SJSA1 (cell line): ENCODE results near the gene ESYT2. TPM values are rescaled to one million over a fixed set of nuclear protein-coding genes. Genes with fewer than 3 reads are reported as not detected.
A peak's percentile ranks its signal among the peaks of the same experiment; 100 is the strongest.

Source experiments
- DNase-seq, 2 experiments: peaks; one replicate each; pipeline ENCODE4 v3.0.0-alpha.2; 2015 to 2020; ENCODE audit warnings: low spot score in 2 of 2, low read depth in 1 of 2
- H3K27ac ChIP-seq: fragments of 250-450 bp; sonication (Bioruptor Pico); 2 replicates; pipeline ENCODE4 v1.5.1; 2020; ENCODE audit warnings: mild to moderate bottlenecking, moderate library complexity
- H3K27me3 ChIP-seq: fragments of 250-450 bp; sonication (Bioruptor Pico); replicated peaks from 2 replicates; pipeline ENCODE4 v1.5.1; 2020; ENCODE audit warnings: mild to moderate bottlenecking, moderate library complexity
- H3K36me3 ChIP-seq: fragments of 250-450 bp; sonication (Bioruptor Pico); 2 replicates; pipeline ENCODE4 v1.5.1; 2020; ENCODE audit warnings: mild to moderate bottlenecking
- H3K4me1 ChIP-seq: fragments of 250-450 bp; sonication (Bioruptor Pico); replicated peaks from 2 replicates; pipeline ENCODE4 v1.6.1; 2021; ENCODE audit warnings: mild to moderate bottlenecking
- H3K4me3 ChIP-seq: fragments of 250-450 bp; sonication (Bioruptor Pico); 2 replicates; pipeline ENCODE4 v1.5.1; 2020; ENCODE audit warnings: mild to moderate bottlenecking
- H3K9me3 ChIP-seq: fragments of 250-450 bp; sonication (Bioruptor Pico); replicated peaks from 2 replicates; pipeline ENCODE4 v1.5.1; 2020; ENCODE audit warnings: mild to moderate bottlenecking
- total RNA-seq: library from RNA; depleted of rRNA; stranded (reverse); fragments of >200 nt; shearing (Covaris generic); gene quantifications from 2 replicates; pipeline ENCODE4 v1.2.3, GENCODE V29; 2014

The ESYT2 gene
- total RNA-seq, 1 experiment from 2014 or later, result 89.6 TPM

- no peaks in the 10 kb centered on the region for H3K9me3 ChIP-seq
- DNase-seq, result no peak
- no peaks in the 10 kb centered on the region for H3K4me1 ChIP-seq
- no peak overlapping the region for H3K4me3 ChIP-seq
- peaks cover 58% of the 10 kb centered on the region for H3K36me3 ChIP-seq
- no peak overlapping the region for H3K27ac ChIP-seq
- H3K27me3 ChIP-seq, result no peaks in the 10 kb centered on the region
Observed at GRCh38 chr7:158791107-158791506, 38.2 kb downstream of the ESYT2 start.

- no peaks in the 10 kb centered on the region for H3K4me1 ChIP-seq
- H3K36me3 ChIP-seq, result peaks cover 53% of the 10 kb centered on the region
- no peaks in the 10 kb centered on the region for H3K27me3 ChIP-seq
- H3K27ac ChIP-seq, result no peak overlapping the region
- no peak for DNase-seq
- H3K9me3 ChIP-seq, result no peaks in the 10 kb centered on the region
- no peak overlapping the region for H3K4me3 ChIP-seq
Observed at GRCh38 chr7:158789842-158790241, 39.5 kb downstream of the ESYT2 start.

- H3K36me3 ChIP-seq, result peaks cover 45% of the 10 kb centered on the region
- no peaks in the 10 kb centered on the region for H3K27me3 ChIP-seq
- no peak overlapping the region for H3K27ac ChIP-seq
- no peak overlapping the region for H3K4me3 ChIP-seq
- DNase-seq, result no peak
- no peaks in the 10 kb centered on the region for H3K9me3 ChIP-seq
- no peaks in the 10 kb centered on the region for H3K4me1 ChIP-seq
Observed at GRCh38 chr7:158786898-158787297, 42.4 kb downstream of the ESYT2 start.

GRCh38 chr7:158784270-158784669, 45.0 kb downstream of the ESYT2 start:
- no peaks in the 10 kb centered on the region for H3K27me3 ChIP-seq
- H3K36me3 ChIP-seq, result peaks cover 50% of the 10 kb centered on the region
- no peak for DNase-seq
- H3K4me1 ChIP-seq, result no peaks in the 10 kb centered on the region; the same call in 1 of the 2 replicates
- H3K27ac ChIP-seq, result no peak overlapping the region
- no peak overlapping the region for H3K4me3 ChIP-seq
- 0 out of 2 replicates have a peak, but pooled peaks cover 2% of the 10 kb centered on the region for H3K9me3 ChIP-seq

GRCh38 chr7:158783595-158783994, 45.7 kb downstream of the ESYT2 start:
- H3K9me3 ChIP-seq, result 0 out of 2 replicates have a peak, but pooled peaks cover 2% of the 10 kb centered on the region

GRCh38 chr7:158782761-158783401, 46.4 kb downstream of the ESYT2 start:
- peaks cover 48% of the 10 kb centered on the region for H3K36me3 ChIP-seq
- no peaks in the 10 kb centered on the region; the same call in 1 of the 2 replicates for H3K4me1 ChIP-seq
- peak; percentile 30 to 51 for DNase-seq
- no peaks in the 10 kb centered on the region for H3K27me3 ChIP-seq
- H3K27ac ChIP-seq, result no peak overlapping the region
- H3K9me3 ChIP-seq, result 0 out of 2 replicates have a peak, but pooled peaks cover 2% of the 10 kb centered on the region
- no peak overlapping the region for H3K4me3 ChIP-seq

More at GRCh38 chr7:158783595-158783994, 45.7 kb downstream of the ESYT2 start:
- no peaks in the 10 kb centered on the region; the same call in 1 of the 2 replicates for H3K4me1 ChIP-seq
- H3K27me3 ChIP-seq, result no peaks in the 10 kb centered on the region
- no peak overlapping the region for H3K4me3 ChIP-seq
- H3K36me3 ChIP-seq, result peaks cover 46% of the 10 kb centered on the region
- no peak for DNase-seq
- H3K27ac ChIP-seq, result no peak overlapping the region

GRCh38 chr7:158781974-158782664, 47.2 kb downstream of the ESYT2 start:
- no peaks in the 10 kb centered on the region for H3K27me3 ChIP-seq
- no peak overlapping the region for H3K4me3 ChIP-seq
- H3K27ac ChIP-seq, result no peak overlapping the region
- 0 out of 2 replicates have a peak, but pooled peaks cover 2% of the 10 kb centered on the region for H3K9me3 ChIP-seq
- no peak for DNase-seq
- H3K4me1 ChIP-seq, result no peaks in the 10 kb centered on the region; the same call in 1 of the 2 replicates
- peaks cover 53% of the 10 kb centered on the region for H3K36me3 ChIP-seq

- no peaks in the 10 kb centered on the region for H3K27me3 ChIP-seq
- H3K4me1 ChIP-seq, result no peaks in the 10 kb centered on the region; the same call in 1 of the 2 replicates
- no peak overlapping the region for H3K4me3 ChIP-seq
- 0 out of 2 replicates have a peak, but pooled peaks cover 2% of the 10 kb centered on the region for H3K9me3 ChIP-seq
- H3K36me3 ChIP-seq, result peaks cover 54% of the 10 kb centered on the region
- no peak overlapping the region for H3K27ac ChIP-seq
- no peak for DNase-seq
Observed at GRCh38 chr7:158781217-158781973, 47.9 kb downstream of the ESYT2 start.

GRCh38 chr7:158779061-158780000, 50.0 kb downstream of the ESYT2 start:
- no peak for DNase-seq
- 0 out of 2 replicates have a peak, but pooled peaks cover 2% of the 10 kb centered on the region for H3K9me3 ChIP-seq
- no peak overlapping the region for H3K27ac ChIP-seq
- H3K27me3 ChIP-seq, result no peaks in the 10 kb centered on the region
- H3K36me3 ChIP-seq, result peaks cover 52% of the 10 kb centered on the region
- H3K4me1 ChIP-seq, result no peaks in the 10 kb centered on the region; the same call in 1 of the 2 replicates
- no peak overlapping the region for H3K4me3 ChIP-seq

GRCh38 chr7:158778471-158778870, 50.8 kb downstream of the ESYT2 start:
- Histone ChIP-seq H3K36me3 (peaks cover 54% of the 10 kb centered on the region), H3K27ac (no peak overlapping the region), H3K27me3 (no peaks in the 10 kb centered on the region), H3K4me3 (no peak overlapping the region), H3K9me3 (0 out of 2 replicates have a peak, but pooled peaks cover 2% of the 10 kb centered on the region), H3K4me1 (no peaks in the 10 kb centered on the region; the same call in 1 of the 2 replicates)
- no peak for DNase-seq

- H3K36me3 ChIP-seq, result peaks cover 59% of the 10 kb centered on the region
- 0 out of 2 replicates have a peak, but pooled peaks cover 2% of the 10 kb centered on the region for H3K9me3 ChIP-seq
- no peak for DNase-seq
- no peaks in the 10 kb centered on the region for H3K27me3 ChIP-seq
- H3K4me1 ChIP-seq, result no peaks in the 10 kb centered on the region; the same call in 1 of the 2 replicates
- no peak overlapping the region for H3K4me3 ChIP-seq
- H3K27ac ChIP-seq, result no peak overlapping the region
Observed at GRCh38 chr7:158777793-158778192, 51.5 kb downstream of the ESYT2 start.

- Histone ChIP-seq H3K4me3 (no peak overlapping the region), H3K36me3 (peaks cover 49% of the 10 kb centered on the region)
Observed at GRCh38 chr7:158776474-158776873, 52.8 kb downstream of the ESYT2 start.

GRCh38 chr7:158774952-158775351, 54.4 kb downstream of the ESYT2 start:
- Histone ChIP-seq H3K4me3 (no peak overlapping the region), H3K36me3 (peaks cover 38% of the 10 kb centered on the region), H3K27me3 (no peaks in the 10 kb centered on the region), H3K9me3 (no peaks in the 10 kb centered on the region), H3K27ac (no peak overlapping the region), H3K4me1 (no peaks in the 10 kb centered on the region)
- DNase-seq, result no peak

More at GRCh38 chr7:158776474-158776873, 52.8 kb downstream of the ESYT2 start:
- Histone ChIP-seq H3K4me1 (no peaks in the 10 kb centered on the region; the same call in 1 of the 2 replicates), H3K9me3 (0 out of 2 replicates have a peak, but pooled peaks cover 2% of the 10 kb centered on the region), H3K27ac (no peak overlapping the region), H3K27me3 (no peaks in the 10 kb centered on the region)
- DNase-seq, result no peak
